IMR-90 (cell line): ENCODE data around the gene SPRR3.

ENCODE experiments used
- BHLHE40 ChIP-seq: fragments of 150-350 bp; IDR thresholded peaks from 2 replicates; pipeline ENCODE4 v1.6.1; 2016; ENCODE audit warnings: mild to moderate bottlenecking, low read depth, low read length
- CEBPB ChIP-seq: IDR thresholded peaks from 2 replicates; pipeline ENCODE4 v1.6.1; 2012; ENCODE audit warnings: low read depth, low read length, improper control_type of control experiment
- CTCF ChIP-seq: conservative IDR thresholded peaks from 2 replicates; pipeline ENCODE4 v1.5.1; 2012; ENCODE audit warnings: mild to moderate bottlenecking, low read depth, low read length, improper control_type of control experiment
- ELK1 ChIP-seq: fragments of 150-350 bp; IDR thresholded peaks from 2 replicates; pipeline ENCODE4 v1.6.1; 2016; ENCODE audit warnings: low read depth, mild to moderate bottlenecking, low read length, moderate library complexity, borderline replicate concordance
- MAFK ChIP-seq: IDR thresholded peaks from 2 replicates; pipeline ENCODE4 v1.6.1; 2012; ENCODE audit warnings: low read depth, low read length, improper control_type of control experiment
- MXI1 ChIP-seq: IDR thresholded peaks from 2 replicates; pipeline ENCODE4 v1.6.1; 2012; ENCODE audit warnings: low read depth, mild to moderate bottlenecking, low read length, moderate library complexity, borderline replicate concordance
- NFE2L2 ChIP-seq: fragments of 150-350 bp; IDR thresholded peaks from 2 replicates; pipeline ENCODE4 v1.6.1; 2016; ENCODE audit warnings: low read depth, mild to moderate bottlenecking, low read length
- POLR2A ChIP-seq: IDR thresholded peaks from 2 replicates; pipeline ENCODE4 v1.6.1; 2012; ENCODE audit warnings: mild to moderate bottlenecking, low read depth, low read length
- SMC3 ChIP-seq: fragments of 150-350 bp; IDR thresholded peaks from 2 replicates; pipeline ENCODE4 v1.6.1; 2016; ENCODE audit warnings: low read depth, mild to moderate bottlenecking, antibody characterized with exemption, low read length, moderate library complexity

- TF ChIP-seq POLR2A (no peak), MAFK (no peak), CTCF (no peak), MXI1 (no peak), SMC3 (no peak), ELK1 (no peak), CEBPB (no peak), BHLHE40 (no peak), NFE2L2 (no peak)
Observed at GRCh38 chr1:152983743-152984142, 17.8 kb upstream of the SPRR3 start, which contains the start of gene SPRR1A.
